HG02678 (cell line): ENCODE measurements around the gene ADAMTS12.

Experiments used
- ATAC-seq: cut with Tn5 transposase; IDR thresholded peaks from one replicate; pipeline ENCODE4 v1.9.1; 2021; ENCODE audit warnings: mild to moderate bottlenecking, moderate library complexity; ENCODE audit not compliant: unreplicated experiment

The ADAMTS12 gene, protein sequence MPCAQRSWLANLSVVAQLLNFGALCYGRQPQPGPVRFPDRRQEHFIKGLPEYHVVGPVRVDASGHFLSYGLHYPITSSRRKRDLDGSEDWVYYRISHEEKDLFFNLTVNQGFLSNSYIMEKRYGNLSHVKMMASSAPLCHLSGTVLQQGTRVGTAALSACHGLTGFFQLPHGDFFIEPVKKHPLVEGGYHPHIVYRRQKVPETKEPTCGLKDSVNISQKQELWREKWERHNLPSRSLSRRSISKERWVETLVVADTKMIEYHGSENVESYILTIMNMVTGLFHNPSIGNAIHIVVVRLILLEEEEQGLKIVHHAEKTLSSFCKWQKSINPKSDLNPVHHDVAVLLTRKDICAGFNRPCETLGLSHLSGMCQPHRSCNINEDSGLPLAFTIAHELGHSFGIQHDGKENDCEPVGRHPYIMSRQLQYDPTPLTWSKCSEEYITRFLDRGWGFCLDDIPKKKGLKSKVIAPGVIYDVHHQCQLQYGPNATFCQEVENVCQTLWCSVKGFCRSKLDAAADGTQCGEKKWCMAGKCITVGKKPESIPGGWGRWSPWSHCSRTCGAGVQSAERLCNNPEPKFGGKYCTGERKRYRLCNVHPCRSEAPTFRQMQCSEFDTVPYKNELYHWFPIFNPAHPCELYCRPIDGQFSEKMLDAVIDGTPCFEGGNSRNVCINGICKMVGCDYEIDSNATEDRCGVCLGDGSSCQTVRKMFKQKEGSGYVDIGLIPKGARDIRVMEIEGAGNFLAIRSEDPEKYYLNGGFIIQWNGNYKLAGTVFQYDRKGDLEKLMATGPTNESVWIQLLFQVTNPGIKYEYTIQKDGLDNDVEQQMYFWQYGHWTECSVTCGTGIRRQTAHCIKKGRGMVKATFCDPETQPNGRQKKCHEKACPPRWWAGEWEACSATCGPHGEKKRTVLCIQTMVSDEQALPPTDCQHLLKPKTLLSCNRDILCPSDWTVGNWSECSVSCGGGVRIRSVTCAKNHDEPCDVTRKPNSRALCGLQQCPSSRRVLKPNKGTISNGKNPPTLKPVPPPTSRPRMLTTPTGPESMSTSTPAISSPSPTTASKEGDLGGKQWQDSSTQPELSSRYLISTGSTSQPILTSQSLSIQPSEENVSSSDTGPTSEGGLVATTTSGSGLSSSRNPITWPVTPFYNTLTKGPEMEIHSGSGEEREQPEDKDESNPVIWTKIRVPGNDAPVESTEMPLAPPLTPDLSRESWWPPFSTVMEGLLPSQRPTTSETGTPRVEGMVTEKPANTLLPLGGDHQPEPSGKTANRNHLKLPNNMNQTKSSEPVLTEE (N-terminal part only)

GRCh38 chr5:33891788-33892619, at the start of gene ADAMTS12:
ADAMTS12 (minus strand) TSS chr5:33891990; CDS start chr5:33891856, 134 bp downstream.
- ATAC-seq, result peak; percentile 50

DNA sequence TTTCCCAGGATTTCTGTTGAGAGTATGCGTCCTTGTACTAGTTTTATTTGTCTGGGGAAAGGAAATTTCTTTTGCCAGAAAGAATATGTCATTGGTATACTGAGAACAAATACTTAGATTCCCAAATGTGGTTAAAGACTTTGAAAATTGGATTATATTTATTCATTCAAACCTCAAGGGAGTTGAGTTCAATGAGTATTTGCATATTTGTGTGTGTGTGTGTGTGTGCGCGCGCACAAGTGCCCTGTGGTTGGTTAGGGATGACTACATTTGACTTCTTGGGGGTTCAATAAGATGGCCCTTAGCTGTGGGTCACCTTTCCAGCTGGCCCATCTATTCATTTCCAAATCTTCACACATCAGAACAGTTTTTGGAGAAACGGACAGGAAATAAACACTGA, 49.3 kb upstream of the ADAMTS12 start:
- no peak for ATAC-seq

GRCh38 chr5:33939556-33940262, 47.9 kb upstream of the ADAMTS12 start:
- no peak for ATAC-seq

GRCh38 chr5:33938881-33939280, 47.1 kb upstream of the ADAMTS12 start:
- ATAC-seq, result no peak

DNA sequence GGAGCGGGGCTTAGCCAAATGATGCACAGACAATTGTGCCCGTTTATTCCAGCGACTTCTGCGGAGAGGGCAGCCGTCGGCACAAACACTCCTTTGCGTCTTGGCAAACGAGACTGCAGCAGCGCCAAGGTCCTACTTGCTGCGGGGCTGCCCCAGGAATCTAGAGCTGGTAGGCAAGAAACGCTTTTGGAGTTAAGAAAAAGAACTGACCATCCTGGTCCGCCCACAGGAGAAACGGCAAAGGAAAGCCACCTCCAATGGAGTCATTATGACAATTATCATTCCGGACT, 46.7 kb upstream of the ADAMTS12 start:
- ATAC-seq, result no peak

- ATAC-seq, result no peak
Observed at GRCh38 chr5:33937707-33938506, 46.1 kb upstream of the ADAMTS12 start.

DNA sequence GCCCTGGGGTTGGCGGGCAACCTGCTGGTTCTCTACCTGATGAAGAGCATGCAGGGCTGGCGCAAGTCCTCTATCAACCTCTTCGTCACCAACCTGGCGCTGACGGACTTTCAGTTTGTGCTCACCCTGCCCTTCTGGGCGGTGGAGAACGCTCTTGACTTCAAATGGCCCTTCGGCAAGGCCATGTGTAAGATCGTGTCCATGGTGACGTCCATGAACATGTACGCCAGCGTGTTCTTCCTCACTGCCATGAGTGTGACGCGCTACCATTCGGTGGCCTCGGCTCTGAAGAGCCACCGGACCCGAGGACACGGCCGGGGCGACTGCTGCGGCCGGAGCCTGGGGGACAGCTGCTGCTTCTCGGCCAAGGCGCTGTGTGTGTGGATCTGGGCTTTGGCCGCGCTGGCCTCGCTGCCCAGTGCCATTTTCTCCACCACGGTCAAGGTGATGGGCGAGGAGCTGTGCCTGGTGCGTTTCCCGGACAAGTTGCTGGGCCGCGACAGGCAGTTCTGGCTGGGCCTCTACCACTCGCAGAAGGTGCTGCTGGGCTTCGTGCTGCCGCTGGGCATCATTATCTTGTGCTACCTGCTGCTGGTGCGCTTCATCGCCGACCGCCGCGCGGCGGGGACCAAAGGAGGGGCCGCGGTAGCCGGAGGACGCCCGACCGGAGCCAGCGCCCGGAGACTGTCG, 45.4 kb upstream of the ADAMTS12 start:
- no peak for ATAC-seq

DNA sequence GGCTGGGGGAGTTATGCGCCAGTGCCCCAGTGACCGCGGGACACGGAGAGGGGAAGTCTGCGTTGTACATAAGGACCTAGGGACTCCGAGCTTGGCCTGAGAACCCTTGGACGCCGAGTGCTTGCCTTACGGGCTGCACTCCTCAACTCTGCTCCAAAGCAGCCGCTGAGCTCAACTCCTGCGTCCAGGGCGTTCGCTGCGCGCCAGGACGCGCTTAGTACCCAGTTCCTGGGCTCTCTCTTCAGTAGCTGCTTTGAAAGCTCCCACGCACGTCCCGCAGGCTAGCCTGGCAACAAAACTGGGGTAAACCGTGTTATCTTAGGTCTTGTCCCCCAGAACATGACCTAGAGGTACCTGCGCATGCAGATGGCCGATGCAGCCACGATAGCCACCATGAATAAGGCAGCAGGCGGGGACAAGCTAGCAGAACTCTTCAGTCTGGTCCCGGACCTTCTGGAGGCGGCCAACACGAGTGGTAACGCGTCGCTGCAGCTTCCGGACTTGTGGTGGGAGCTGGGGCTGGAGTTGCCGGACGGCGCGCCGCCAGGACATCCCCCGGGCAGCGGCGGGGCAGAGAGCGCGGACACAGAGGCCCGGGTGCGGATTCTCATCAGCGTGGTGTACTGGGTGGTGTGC, 44.7 kb upstream of the ADAMTS12 start, which contains the start of gene RXFP3:
Gene RXFP3, plus strand, starts transcription at position 6 of the 636 bp plus-strand sequence. Its CDS starts 355 bp downstream, at position 361.
- ATAC-seq, result no peak

- ATAC-seq, result peak; percentile 39
Observed at GRCh38 chr5:33936004-33936380, 44.2 kb upstream of the ADAMTS12 start.

DNA sequence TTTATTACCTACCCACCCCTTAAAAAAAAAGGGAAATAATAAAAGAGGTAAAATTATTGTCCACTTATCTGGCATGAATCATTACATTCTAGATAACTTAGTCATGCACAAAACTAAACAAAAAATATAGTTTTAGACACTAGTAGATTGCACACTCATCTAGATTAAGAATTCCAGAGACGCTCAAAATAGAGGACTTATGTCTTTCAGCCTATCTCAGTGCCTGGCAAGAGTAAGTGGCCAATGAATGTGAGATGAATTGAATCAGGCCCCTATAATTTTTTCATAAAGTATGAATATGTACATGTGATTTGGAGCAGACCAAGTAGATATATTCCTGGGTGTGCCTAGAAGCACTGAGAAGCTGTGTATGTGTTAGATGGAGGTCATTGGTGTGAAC, 42.4 kb upstream of the ADAMTS12 start:
- peak; percentile 27 for ATAC-seq

DNA sequence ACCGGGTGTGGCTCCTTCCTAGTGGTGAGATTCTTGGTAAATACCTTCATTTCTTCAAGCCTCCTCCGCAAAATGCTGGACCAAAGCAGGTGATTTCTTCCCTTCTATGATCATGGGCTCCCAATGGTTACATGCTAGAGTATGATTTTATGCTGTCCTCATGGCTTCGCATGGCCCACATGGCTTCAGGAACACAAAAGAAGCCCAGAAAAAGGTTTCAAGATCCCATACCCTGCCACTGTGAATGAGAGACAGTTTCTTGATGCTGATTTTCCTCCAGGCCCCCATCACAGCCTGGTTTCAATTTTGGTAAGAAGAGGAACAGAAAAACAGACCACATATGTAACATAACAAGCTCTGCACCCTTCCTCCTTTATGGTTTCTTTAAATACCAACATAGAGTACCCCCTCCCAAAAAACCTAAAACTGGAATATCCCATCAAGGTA, 42.0 kb upstream of the ADAMTS12 start:
- ATAC-seq, result peak; percentile 86

GRCh38 chr5:33931136-33931535, 39.3 kb upstream of the ADAMTS12 start:
- no peak for ATAC-seq

- ATAC-seq, result no peak
Observed at GRCh38 chr5:33929925-33930690, 38.3 kb upstream of the ADAMTS12 start.

GRCh38 chr5:33928283-33928682, 36.5 kb upstream of the ADAMTS12 start:
- no peak for ATAC-seq

GRCh38 chr5:33927685-33928084, 35.9 kb upstream of the ADAMTS12 start:
- no peak for ATAC-seq

GRCh38 chr5:33925278-33925677, 33.5 kb upstream of the ADAMTS12 start:
- ATAC-seq, result no peak

DNA sequence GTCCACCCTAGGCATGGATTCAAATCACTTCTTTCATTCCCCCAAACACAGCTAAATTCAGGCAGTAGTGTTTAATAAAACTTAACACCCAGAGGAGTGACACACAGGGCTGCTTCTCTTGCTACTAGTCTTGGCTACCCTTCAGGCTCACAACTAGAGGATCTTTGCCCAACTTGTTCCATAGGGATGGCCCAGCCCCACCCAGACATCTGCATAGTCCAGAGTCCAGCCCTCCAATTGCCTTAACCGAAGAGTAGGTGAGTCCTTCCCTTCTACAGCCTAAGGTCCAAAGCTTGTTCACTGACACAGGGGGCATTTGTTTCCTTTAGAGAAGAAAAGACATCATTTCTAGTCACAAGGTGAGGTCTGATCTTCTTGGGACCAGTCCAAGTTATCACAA, 29.2 kb upstream of the ADAMTS12 start:
- no peak for ATAC-seq
